Activated naive CD8-positive, alpha-beta T cell treated with anti-CD3 and anti-CD28 coated beads, Interleukin-2, amount 50 U/mL, for 24 hours (primary cell): ENCODE measurements around the gene ATP5PO.
"Not testable (repeated sequence)": the region's sequence is repeated elsewhere in the genome, so short reads cannot be mapped to it uniquely, and the experiment has no call there.

Source experiments
- ATAC-seq: fragments of 150-1000 bp; cut with Tn5 transposase; one replicate; pipeline ENCODE4 v1.10.0; 2021
- DNase-seq: peaks from one replicate; pipeline ENCODE4 v3.0.0; 2021
- H3K27ac Mint-ChIP-seq: one replicate; pipeline ENCODE4 v1.8.0; 2021; ENCODE audit warnings: mild to moderate bottlenecking, mixed read lengths
- H3K27me3 Mint-ChIP-seq: one replicate; pipeline ENCODE4 v1.8.0; 2021; ENCODE audit warnings: mixed read lengths
- H3K36me3 Mint-ChIP-seq: one replicate; pipeline ENCODE4 v1.8.0; 2021; ENCODE audit warnings: low read depth, mixed read lengths
- H3K4me1 Mint-ChIP-seq: one replicate; pipeline ENCODE4 v1.8.0; 2021; ENCODE audit warnings: mixed read lengths
- H3K4me3 Mint-ChIP-seq: one replicate; pipeline ENCODE4 v1.8.0; 2021; ENCODE audit warnings: mild to moderate bottlenecking, moderate library complexity, mixed read lengths
- H3K9me3 Mint-ChIP-seq: one replicate; pipeline ENCODE4 v1.8.0; 2021; ENCODE audit warnings: mixed read lengths

The ATP5PO gene

DNA sequence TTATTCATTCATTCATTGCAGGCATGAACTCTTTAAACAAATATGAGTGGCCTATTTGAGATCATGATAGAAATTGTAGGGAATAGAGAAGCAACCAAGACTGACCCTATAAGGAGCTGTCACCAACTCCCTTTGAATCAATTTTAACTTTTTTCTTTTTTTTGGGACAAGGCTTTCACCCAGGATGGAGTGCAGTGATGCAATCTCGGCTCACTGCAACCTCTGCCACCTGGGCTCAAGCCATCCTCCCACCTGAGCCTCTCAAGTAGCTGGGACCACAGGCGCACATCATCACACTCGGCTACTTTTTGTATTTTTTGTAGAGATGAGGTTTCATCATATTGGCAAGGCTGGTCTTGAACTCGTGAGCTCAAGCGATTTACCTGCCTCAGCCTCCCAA, 17.1 kb upstream of the ATP5PO start:
- peak overlapping the region; percentile 92 for H3K4me3 Mint-ChIP-seq
- peaks cover 59% of the 10 kb centered on the region for H3K4me1 Mint-ChIP-seq

DNA sequence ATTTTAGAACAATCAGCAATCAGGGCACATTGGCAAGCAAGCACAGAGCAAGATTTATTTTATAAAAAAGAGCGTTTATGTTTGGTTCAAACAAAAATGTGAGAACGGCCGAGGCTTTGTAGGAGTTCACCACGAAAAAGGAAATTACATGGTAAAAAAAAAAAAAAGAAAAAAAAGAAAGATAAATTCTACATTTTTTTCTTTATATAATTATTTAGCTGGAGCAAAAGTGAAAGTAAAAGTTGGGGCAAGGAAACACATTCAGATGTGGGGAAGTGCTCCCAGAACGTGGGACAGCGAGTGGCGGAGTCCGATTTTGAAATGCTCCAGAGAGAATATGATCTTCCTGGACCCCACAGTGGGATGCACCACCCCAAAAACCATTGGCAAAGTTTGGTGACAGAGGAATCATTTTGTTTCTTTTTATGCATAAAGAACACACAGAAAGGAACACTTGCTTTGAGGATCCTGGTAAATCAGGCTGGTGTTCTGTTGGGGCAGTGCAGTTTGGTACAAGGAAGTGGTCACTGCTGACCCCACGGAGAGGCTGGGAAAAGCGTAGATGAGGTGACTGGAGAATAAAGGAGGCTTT, 16.3 kb upstream of the ATP5PO start:
- H3K9me3 Mint-ChIP-seq, result no peaks in the 10 kb centered on the region
- peak overlapping the region; percentile 92 for H3K4me3 Mint-ChIP-seq
- peaks cover 51% of the 10 kb centered on the region for H3K4me1 Mint-ChIP-seq
- ATAC-seq (no peak), DNase-seq (peak; percentile 23)
- peak overlapping the region; percentile 96 for H3K27ac Mint-ChIP-seq
- H3K36me3 Mint-ChIP-seq, result peaks cover 3% of the 10 kb centered on the region
- no peaks in the 10 kb centered on the region for H3K27me3 Mint-ChIP-seq

More for the DNA sequence above, 17.1 kb upstream of the ATP5PO start:
- Mint-ChIP-seq H3K9me3 (no peaks in the 10 kb centered on the region), H3K27me3 (no peaks in the 10 kb centered on the region), H3K36me3 (peaks cover 3% of the 10 kb centered on the region), H3K27ac (peak overlapping the region; percentile 96)
- no peak for ATAC-seq
- no peak for DNase-seq

DNA sequence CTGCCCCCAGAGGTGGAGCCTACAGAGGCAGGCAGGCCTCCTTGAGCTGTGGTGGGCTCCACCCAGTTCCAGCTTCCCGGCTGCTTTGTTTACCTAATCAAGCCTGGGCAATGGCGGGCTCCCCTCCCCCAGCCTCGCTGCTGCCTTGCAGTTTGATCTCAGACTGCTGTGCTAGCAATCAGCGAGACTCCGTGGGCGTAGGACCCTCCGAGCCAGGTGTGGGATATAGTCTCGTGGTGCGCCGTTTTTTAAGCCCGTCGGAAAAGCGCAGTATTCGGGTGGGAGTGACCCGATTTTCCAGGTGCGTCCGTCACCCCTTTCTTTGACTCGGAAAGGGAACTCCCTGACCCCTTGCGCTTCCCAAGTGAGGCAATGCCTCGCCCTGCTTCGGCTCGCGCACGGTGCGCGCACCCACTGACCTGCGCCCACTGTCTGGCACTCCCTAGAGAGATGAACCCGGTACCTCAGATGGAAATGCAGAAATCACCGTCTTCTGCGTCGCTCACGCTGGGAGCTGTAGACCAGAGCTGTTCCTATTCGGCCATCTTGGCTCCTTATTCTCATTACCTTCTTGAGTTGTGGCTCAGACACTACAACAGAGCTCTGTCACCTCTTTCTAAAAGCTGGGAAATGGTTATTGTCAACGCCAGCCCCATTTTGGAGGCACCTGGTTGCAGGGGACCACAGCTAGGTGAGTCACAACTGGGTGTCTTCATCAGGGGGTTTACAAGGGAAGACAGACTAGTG, 15.6 kb upstream of the ATP5PO start:
- Mint-ChIP-seq H3K4me1 (peaks cover 44% of the 10 kb centered on the region), H3K27ac (peak overlapping the region; percentile 96), H3K4me3 (peak overlapping the region; percentile 92)
- H3K9me3 Mint-ChIP-seq, H3K36me3 Mint-ChIP-seq, H3K27me3 Mint-ChIP-seq: not testable (repeated sequence)
- peak; percentile 90 for ATAC-seq
- DNase-seq, result peak; percentile 48

DNA sequence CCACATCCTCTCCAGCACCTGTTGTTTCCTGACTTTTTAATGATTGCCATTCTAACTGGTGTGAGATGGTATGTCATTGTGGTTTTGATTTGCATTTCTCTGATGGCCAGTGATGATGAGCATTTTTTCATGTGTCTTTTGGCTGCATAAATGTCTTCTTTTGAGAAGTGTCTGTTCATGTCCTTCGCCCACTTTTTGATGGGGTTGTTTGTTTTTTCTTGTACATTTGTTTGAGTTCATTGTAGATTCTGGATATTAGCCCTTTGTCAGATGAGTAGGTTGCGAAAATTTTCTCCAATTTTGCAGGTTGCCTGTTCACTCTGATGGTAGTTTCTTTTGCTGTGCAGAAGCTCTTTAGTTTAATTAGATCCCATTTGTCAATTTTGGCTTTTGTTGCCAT, 10.6 kb upstream of the ATP5PO start:
- ATAC-seq, H3K36me3 Mint-ChIP-seq, H3K27me3 Mint-ChIP-seq, H3K4me1 Mint-ChIP-seq, H3K9me3 Mint-ChIP-seq, DNase-seq, H3K4me3 Mint-ChIP-seq, H3K27ac Mint-ChIP-seq: not testable (repeated sequence)

DNA sequence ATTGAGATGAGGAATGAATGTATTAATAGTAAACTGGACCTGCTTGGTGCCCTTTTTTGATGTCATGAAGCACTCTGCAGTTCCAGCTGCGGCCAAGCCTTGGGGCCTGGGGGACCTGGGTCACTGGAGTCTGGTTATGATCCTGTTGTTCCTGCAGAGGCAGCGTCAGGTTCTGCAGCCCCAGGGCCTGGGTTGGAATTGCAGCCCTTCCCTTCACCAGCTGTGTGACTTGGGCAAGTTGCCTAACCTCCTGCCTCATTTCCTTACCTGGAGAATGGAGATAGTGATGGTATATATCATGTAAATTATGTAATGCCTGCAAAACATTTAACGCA, 9.1 kb upstream of the ATP5PO start:
- no peak overlapping the region for H3K27ac Mint-ChIP-seq
- no peaks in the 10 kb centered on the region for H3K9me3 Mint-ChIP-seq
- no peak for DNase-seq
- no peak for ATAC-seq
- H3K4me1 Mint-ChIP-seq, result peaks cover 11% of the 10 kb centered on the region
- no peak overlapping the region for H3K4me3 Mint-ChIP-seq
- H3K27me3 Mint-ChIP-seq, result no peaks in the 10 kb centered on the region
- H3K36me3 Mint-ChIP-seq, result no peaks in the 10 kb centered on the region

DNA sequence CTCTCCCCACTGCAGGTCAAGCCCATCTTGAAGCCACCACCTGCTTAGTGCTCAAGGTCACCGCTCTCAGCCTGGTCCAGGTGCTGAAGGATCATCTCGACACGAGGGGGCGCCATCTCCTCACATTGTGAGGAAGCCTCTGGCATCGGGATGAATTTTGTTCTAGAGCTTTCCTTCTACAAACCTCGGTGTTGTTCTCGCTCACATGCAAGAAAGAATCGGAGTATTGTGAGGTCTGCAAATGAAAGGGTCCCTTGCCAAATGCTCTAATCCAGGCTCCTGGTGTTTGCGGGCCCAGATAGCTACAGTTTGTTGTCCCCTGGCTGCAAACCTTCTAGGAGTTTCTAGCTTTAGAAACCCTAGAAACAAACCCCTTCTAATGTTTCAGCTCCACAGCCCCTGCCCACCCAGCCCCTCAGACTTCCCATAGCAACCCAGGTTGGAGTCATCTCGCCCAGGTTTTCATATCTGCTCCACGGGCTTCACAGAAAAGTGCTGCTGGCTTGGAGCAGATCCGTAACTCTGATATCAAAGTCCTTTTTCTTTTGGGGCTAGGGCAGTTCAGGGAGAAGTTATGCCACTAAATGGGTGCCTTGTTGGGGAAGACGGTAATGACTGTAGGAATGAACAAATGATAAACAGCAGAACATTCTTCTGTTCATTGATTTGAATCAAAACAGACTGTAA, 8.6 kb upstream of the ATP5PO start:
- no peak overlapping the region for H3K4me3 Mint-ChIP-seq
- ATAC-seq, result peak; percentile 91
- no peaks in the 10 kb centered on the region for H3K36me3 Mint-ChIP-seq
- peak; percentile 92 for DNase-seq
- H3K27me3 Mint-ChIP-seq, result no peaks in the 10 kb centered on the region
- no peaks in the 10 kb centered on the region for H3K9me3 Mint-ChIP-seq
- H3K4me1 Mint-ChIP-seq, result peaks cover 11% of the 10 kb centered on the region
- no peak overlapping the region for H3K27ac Mint-ChIP-seq

DNA sequence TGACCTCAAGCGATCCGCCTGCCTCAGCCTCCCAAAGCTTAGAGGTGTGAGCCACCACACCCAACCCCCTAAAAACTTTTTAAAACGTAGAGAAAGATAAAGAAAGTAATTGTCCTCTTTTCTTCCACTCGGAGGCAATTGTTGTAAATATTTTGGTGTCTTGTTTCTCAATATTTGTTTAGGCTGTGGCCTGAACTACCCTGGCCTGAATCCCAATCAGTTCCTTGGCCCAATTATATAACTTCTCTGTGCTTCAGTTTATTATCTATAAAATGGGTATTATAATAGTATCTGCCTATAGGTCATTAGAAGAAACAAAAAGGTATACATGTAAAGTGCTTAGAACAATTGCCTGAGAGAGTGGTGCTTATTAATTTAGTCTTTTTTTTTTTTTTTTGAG, 1.8 kb upstream of the ATP5PO start:
- peaks cover 42% of the 10 kb centered on the region for H3K4me1 Mint-ChIP-seq
- DNase-seq, result no peak
- no peaks in the 10 kb centered on the region for H3K9me3 Mint-ChIP-seq
- H3K27me3 Mint-ChIP-seq, result no peaks in the 10 kb centered on the region
- H3K36me3 Mint-ChIP-seq, result peaks cover 12% of the 10 kb centered on the region
- no peak overlapping the region for H3K27ac Mint-ChIP-seq
- no peak for ATAC-seq
- no peak overlapping the region for H3K4me3 Mint-ChIP-seq

DNA sequence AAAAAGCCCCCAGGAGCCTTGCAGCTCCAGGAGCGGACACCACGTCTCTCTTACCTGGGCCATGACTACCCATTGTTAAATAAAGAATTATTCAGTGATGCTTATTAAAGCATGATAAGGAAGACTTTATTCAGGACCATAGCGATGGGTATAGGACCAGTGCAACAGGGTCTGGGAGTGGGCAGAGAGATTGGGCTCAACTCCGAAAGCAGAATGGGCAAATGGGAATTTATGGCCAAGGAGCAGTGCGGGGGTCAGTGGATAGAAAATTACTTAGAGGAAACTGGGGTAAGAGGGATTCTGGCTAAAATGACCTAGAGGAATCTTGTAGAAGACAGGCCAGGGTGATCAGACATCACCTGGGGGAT, 580 bp upstream of the ATP5PO start:
- Mint-ChIP-seq H3K9me3 (no peaks in the 10 kb centered on the region), H3K4me3 (peak overlapping the region; percentile 97), H3K36me3 (peaks cover 13% of the 10 kb centered on the region), H3K27ac (peak overlapping the region; percentile 96), H3K27me3 (no peaks in the 10 kb centered on the region), H3K4me1 (peaks cover 42% of the 10 kb centered on the region)
- ATAC-seq, result no peak
- no peak for DNase-seq

DNA sequence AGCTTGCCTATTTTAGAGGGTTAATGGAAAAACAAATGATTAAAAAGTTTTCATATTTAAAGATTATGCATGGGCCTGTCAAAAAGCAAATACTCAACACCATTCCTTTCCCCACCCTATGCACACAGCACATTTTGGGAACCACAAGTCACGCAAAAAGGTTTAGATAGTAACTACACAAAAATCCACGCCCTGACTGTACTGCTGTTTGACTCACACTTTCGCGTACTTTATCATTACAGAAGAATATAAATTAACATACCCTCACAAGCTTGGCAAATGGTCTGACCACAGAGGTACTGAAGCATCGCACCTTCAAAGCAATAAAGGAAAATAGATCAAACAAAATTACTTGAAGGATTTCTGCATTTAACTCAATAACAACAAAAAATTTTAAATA, 1.4 kb downstream of the ATP5PO start:
- Mint-ChIP-seq H3K36me3 (peaks cover 23% of the 10 kb centered on the region), H3K27ac (peak overlapping the region; percentile 96), H3K9me3 (no peaks in the 10 kb centered on the region), H3K4me3 (peak overlapping the region; percentile 97), H3K4me1 (peaks cover 45% of the 10 kb centered on the region), H3K27me3 (no peaks in the 10 kb centered on the region)
- DNase-seq (no peak), ATAC-seq (no peak)

DNA sequence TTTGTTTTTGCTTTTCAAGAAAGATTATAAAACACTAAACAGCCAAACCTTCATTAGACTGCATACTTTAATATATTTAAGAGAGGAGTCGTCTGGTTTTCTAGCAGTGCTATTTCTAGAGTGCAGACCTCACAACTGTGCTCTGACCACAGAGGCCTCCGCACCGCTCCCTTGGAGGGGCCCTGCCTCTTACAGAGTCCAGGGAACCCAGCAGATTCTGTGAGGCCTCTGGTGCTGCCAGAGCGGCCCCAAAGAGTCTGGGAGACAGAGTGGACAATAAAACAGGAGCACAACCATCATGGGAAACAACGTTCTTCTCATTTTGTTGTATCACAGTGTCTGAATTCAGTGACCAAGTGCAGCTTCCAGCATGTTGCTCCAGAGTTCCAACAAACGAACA, 5.8 kb downstream of the ATP5PO start:
- no peaks in the 10 kb centered on the region for H3K27me3 Mint-ChIP-seq
- DNase-seq (no peak), ATAC-seq (no peak)
- H3K27ac Mint-ChIP-seq, result no peak overlapping the region
- H3K9me3 Mint-ChIP-seq, result no peaks in the 10 kb centered on the region
- H3K4me1 Mint-ChIP-seq, result peaks cover 38% of the 10 kb centered on the region
- no peak overlapping the region for H3K4me3 Mint-ChIP-seq
- peaks cover 53% of the 10 kb centered on the region for H3K36me3 Mint-ChIP-seq

DNA sequence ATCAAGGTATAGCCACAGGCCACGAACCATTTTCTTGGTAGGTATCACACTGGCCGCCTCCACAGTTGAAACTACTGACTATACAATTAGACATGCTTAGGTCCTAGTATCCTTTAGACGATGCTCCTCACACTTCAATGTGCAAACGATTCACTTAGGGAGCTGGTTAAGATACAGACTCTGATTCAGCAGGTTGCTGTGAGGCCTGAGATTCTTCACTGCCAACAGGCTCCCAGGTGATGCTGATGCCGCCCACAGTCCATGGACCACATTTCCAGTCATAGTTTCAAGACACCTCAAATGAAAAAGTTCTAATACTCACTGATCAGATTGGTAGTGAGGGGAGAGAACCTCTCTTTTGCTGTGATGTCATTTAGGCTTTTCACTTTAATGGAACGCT, 6.8 kb downstream of the ATP5PO start:
- Mint-ChIP-seq H3K27ac (no peak overlapping the region), H3K9me3 (no peaks in the 10 kb centered on the region), H3K36me3 (peaks cover 54% of the 10 kb centered on the region), H3K4me3 (no peak overlapping the region), H3K27me3 (no peaks in the 10 kb centered on the region), H3K4me1 (peaks cover 28% of the 10 kb centered on the region)
- ATAC-seq, result peak; percentile 92
- no peak for DNase-seq

DNA sequence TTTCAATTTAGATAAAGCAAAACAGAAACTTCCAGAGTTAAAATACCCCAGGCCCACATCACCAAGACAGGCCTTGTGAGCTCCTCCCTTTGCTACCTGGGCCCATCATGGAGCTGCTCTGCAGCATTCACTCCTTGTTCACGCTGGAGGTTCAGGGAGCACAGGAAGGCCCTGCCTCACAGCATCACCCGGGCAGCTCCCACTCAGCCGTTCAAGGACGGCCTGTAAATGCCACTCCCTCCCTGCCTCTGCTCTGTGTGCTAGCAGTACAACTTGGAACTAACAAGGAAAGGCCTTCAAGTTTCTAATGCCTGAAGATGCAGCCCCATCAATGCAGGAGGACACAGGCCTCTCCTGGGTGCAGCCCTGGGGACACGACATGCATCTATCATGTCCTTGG, 11.6 kb downstream of the ATP5PO start:
- Mint-ChIP-seq H3K4me3 (no peak overlapping the region), H3K36me3 (peaks cover 60% of the 10 kb centered on the region), H3K4me1 (peaks cover 12% of the 10 kb centered on the region), H3K27me3 (no peaks in the 10 kb centered on the region), H3K9me3 (no peaks in the 10 kb centered on the region), H3K27ac (no peak overlapping the region)
- DNase-seq (no peak), ATAC-seq (no peak)

DNA sequence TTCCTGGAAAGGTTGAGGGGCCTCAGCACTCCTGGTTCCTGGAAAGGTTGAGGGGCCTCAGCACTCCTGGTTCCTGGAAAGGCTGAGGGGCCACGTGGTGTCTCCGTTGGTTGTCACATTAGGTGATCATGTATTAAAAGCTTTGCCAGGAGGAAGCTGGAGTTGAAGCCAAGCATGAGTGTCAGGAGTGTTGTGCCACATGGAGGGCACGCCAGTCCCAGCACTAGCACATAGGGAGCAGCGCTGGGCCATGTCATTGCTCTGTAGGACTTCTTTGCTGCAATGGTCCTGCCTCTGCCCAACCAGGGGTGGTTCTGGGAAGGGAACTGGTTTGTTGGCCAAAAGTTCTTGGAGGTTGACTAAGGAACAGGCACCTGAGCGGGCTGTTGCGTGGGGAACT, 13.3 kb downstream of the ATP5PO start:
- no peaks in the 10 kb centered on the region for H3K9me3 Mint-ChIP-seq
- H3K4me1 Mint-ChIP-seq, result peaks cover 2% of the 10 kb centered on the region
- H3K4me3 Mint-ChIP-seq, result no peak overlapping the region
- peaks cover 48% of the 10 kb centered on the region for H3K36me3 Mint-ChIP-seq
- H3K27me3 Mint-ChIP-seq, result no peaks in the 10 kb centered on the region
- H3K27ac Mint-ChIP-seq, result no peak overlapping the region
- DNase-seq (no peak), ATAC-seq (no peak)

DNA sequence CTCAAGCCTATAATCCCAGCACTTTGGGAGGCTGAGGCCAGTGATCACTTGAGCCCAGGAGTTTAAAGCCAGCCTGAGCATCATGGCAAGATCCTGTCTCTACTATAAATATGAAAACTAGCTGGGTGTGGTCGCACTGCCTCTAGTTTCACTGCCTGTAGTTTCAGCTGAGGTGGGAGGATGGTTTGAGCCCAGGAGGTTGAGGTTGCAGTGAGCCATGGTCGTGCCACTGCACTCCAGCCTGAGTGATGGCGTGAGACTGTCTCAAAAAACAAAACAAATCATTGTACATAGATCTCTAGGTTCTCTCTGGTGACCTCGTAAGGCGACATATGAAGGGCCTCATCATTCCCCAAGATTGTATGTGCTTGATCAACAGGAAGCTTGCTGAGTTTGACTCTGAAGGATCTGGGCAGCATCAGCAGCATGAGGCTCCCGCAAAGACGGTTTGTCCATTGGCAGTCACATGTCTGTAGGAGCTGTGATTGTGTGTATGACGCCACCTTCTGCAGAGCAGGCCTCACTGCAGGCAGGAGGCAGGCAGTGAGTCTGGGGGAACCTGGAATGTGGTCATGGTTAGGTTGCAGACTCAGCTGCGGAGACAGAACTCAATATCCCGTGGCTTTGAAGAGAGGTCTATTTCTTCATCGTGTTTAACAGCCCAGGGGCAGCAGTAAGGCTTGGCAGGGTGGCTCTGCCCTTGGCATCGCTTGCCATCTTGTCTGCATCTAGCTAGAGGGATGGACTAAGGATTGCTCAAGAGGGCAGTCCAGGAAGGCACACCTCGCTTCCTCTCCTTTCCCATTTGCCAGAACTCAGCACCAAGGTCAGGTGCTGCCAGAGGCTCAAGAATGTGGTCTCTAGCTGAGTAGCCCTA, 14.0 kb downstream of the ATP5PO start:
- peaks cover 2% of the 10 kb centered on the region for H3K4me1 Mint-ChIP-seq
- DNase-seq (no peak), ATAC-seq (no peak)
- no peak overlapping the region for H3K27ac Mint-ChIP-seq
- peaks cover 41% of the 10 kb centered on the region for H3K36me3 Mint-ChIP-seq
- no peaks in the 10 kb centered on the region for H3K27me3 Mint-ChIP-seq
- H3K4me3 Mint-ChIP-seq, result no peak overlapping the region
- no peaks in the 10 kb centered on the region for H3K9me3 Mint-ChIP-seq
